ENCODE measurements around the gene MXRA8.
"Not testable (repeated sequence)": the region's sequence is repeated elsewhere in the genome, so short reads cannot be mapped to it uniquely, and the experiment has no call there.

The MXRA8 gene

DNA sequence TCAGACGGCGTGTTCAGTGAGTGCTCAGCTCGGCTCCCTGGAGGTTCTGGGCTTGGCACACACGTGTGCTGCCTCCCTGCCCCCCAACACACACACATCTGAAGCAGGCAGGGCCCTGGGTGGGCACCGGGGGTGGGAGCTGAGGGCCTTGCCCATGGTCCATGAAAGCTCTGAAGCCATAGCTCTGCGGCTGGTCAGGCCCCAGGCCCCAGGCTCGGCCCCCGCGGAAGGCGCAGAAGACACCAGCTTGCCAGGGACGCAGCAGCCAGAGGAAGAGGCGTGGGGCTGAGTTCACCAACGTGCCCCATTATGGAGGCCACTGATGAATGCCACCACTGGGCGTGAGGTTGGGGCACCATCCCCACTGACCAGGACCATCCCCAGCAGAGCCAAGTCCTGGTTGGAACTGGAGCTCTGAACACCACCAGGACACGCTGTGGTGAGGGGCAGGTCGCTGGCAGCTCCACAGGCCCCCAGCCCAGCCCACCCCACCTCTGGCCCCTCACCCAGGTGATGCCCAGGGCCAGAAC is 12.5 kb upstream of the MXRA8 start:
- TF ChIP-seq ZFX (IDR thresholded peaks at IDR 0.05; ENCODE audit: borderline replicate concordance) (no peak), CTCF (IDR thresholded peaks at IDR 0.05) (no peak)

GRCh38 chr1:1370094-1370493 is 11.7 kb upstream of the MXRA8 start:
- not testable (repeated sequence) for H3K27ac ChIP-seq

More for the DNA sequence above, 12.5 kb upstream of the MXRA8 start:
- H3K27ac ChIP-seq: no peak overlapping the region

DNA sequence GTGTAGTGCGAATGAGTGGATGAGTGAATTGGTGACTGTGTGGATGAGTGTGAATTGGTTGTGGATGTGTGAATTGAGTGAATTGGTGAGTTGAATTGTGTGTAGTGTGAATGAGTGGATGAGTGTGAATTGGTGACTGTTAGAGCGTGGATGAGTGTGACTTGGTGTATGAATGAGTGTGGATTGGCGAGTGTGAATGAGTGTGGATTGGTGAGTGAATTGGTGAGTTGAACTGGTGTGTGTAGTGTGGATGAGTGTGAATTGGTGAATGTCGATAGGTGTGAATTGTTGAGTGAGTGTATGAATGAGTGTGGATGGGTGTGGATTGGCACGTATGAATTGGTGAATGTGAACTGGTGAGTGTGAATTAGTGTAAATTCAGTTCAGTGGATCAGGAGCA is 9.0 kb upstream of the MXRA8 start:
- no peak overlapping the region for H3K27ac ChIP-seq
- TF ChIP-seq ZFX (IDR thresholded peaks at IDR 0.05; ENCODE audit: borderline replicate concordance) (no peak), CTCF (IDR thresholded peaks at IDR 0.05) (no peak)

GRCh38 chr1:1366699-1367066 is 8.3 kb upstream of the MXRA8 start:
- TF ChIP-seq CTCF (IDR thresholded peaks at IDR 0.05) (no peak), ZFX (IDR thresholded peaks at IDR 0.05; ENCODE audit: borderline replicate concordance) (no peak)
- no peak overlapping the region for H3K27ac ChIP-seq

- no peak for TF ChIP-seq ZFX (IDR thresholded peaks at IDR 0.05; ENCODE audit: borderline replicate concordance)
- no peak for TF ChIP-seq CTCF (IDR thresholded peaks at IDR 0.05)
- H3K27ac ChIP-seq: no peak overlapping the region
These were observed 7.7 kb upstream of the MXRA8 start for GRCh38 chr1:1365875-1366698.

DNA sequence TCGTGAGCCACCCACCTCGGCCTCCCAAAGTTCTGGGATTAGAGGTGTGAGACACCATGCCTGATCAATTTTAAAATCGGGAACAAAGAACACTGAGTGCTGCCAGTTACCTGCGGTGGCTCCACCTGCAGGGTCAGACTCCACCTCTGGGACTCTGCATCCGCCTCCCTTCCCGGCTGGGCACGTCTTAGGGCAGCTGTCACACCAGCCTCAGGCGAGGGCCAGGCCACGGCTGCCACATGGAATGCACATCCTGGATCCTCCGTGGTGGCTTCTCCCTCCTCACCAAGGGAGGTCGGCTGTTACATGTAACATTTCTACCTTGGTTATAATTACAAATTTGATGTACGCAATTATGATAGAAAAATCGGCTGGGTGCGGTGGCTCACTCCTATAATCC is 5.9 kb upstream of the MXRA8 start:
- no peak for TF ChIP-seq ZFX (IDR thresholded peaks at IDR 0.05; ENCODE audit: borderline replicate concordance)
- peak; percentile 15; the same call in 1 of the 2 replicates for TF ChIP-seq CTCF (IDR thresholded peaks at IDR 0.05)

DNA sequence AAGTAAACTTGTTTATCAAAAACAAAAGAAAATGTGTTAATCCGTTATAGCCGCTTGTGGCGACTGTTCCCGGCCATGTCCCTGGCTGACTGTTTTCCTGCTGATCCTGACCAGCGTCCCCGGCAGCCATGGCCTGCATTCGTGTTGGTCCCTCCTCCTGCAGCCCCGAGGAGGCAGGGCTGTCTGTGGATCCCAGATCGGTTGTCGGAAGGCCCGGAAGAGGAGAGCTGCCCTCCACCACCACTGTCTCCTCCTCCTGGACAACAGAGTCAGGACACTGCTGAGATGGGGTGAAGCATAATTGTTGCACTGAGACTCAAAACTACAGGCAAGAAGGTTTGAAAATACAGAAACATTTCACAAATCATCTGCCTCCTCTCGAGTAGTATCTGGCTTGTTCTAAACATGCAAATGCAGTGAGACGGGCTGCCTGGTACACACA is 3.6 kb upstream of the MXRA8 start:
- TF ChIP-seq ZFX (IDR thresholded peaks at IDR 0.05; ENCODE audit: borderline replicate concordance): no peak
- no peak for TF ChIP-seq CTCF (IDR thresholded peaks at IDR 0.05)
- no peak overlapping the region for H3K27ac ChIP-seq

More for the DNA sequence above, 5.9 kb upstream of the MXRA8 start:
- H3K27ac ChIP-seq: peak overlapping the region; percentile 67
